ENCODE measurements around the gene PTPN9.
"Not testable (repeated sequence)": the region's sequence is repeated elsewhere in the genome, so short reads cannot be mapped to it uniquely, and the experiment has no call there.

The PTPN9 gene

GRCh38 chr15:75598361-75598760 is 19.2 kb upstream of the PTPN9 start:
- H3K27ac ChIP-seq (ENCODE audit: low read depth, low read length), result no peak overlapping the region
- H3K4me1 ChIP-seq (ENCODE audit: control insufficient read depth, insufficient read depth, low read length), result no peaks in the 10 kb centered on the region
- no peak overlapping the region for H3K4me3 ChIP-seq (ENCODE audit: low read depth, low read length)
- H3K36me3 ChIP-seq (ENCODE audit: control insufficient read depth, insufficient read depth, low read length), result peaks cover 43% of the 10 kb centered on the region
- no peak overlapping the region for H3K9ac ChIP-seq (ENCODE audit: low read length)
- no peaks in the 10 kb centered on the region for H3K27me3 ChIP-seq (ENCODE audit: control insufficient read depth, insufficient read depth, low read length)
- no peaks in the 10 kb centered on the region for H3K9me3 ChIP-seq (ENCODE audit: control insufficient read depth, insufficient read depth, low read depth, low read length)

- Histone ChIP-seq H3K9ac (ENCODE audit: low read length) (no peak overlapping the region), H3K4me1 (ENCODE audit: control insufficient read depth, insufficient read depth, low read length) (no peaks in the 10 kb centered on the region), H3K27me3 (ENCODE audit: control insufficient read depth, insufficient read depth, low read length) (no peaks in the 10 kb centered on the region), H3K9me3 (ENCODE audit: control insufficient read depth, insufficient read depth, low read depth, low read length) (no peaks in the 10 kb centered on the region), H3K4me3 (ENCODE audit: low read depth, low read length) (no peak overlapping the region), H3K36me3 (ENCODE audit: control insufficient read depth, insufficient read depth, low read length) (peaks cover 43% of the 10 kb centered on the region), H3K27ac (ENCODE audit: low read depth, low read length) (no peak overlapping the region)
These were observed 18.7 kb upstream of the PTPN9 start for GRCh38 chr15:75597667-75598341.

GRCh38 chr15:75596703-75597345 is 17.7 kb upstream of the PTPN9 start:
- Histone ChIP-seq H3K4me1 (ENCODE audit: control insufficient read depth, insufficient read depth, low read length) (no peaks in the 10 kb centered on the region), H3K9me3 (ENCODE audit: control insufficient read depth, insufficient read depth, low read depth, low read length) (no peaks in the 10 kb centered on the region), H3K27me3 (ENCODE audit: control insufficient read depth, insufficient read depth, low read length) (no peaks in the 10 kb centered on the region), H3K9ac (ENCODE audit: low read length) (no peak overlapping the region), H3K4me3 (ENCODE audit: low read depth, low read length) (no peak overlapping the region), H3K36me3 (ENCODE audit: control insufficient read depth, insufficient read depth, low read length) (peaks cover 43% of the 10 kb centered on the region), H3K27ac (ENCODE audit: low read depth, low read length) (no peak overlapping the region)

GRCh38 chr15:75594276-75594675 is 15.2 kb upstream of the PTPN9 start:
- Histone ChIP-seq H3K4me1 (ENCODE audit: control insufficient read depth, insufficient read depth, low read length) (no peaks in the 10 kb centered on the region), H3K36me3 (ENCODE audit: control insufficient read depth, insufficient read depth, low read length) (peaks cover 24% of the 10 kb centered on the region), H3K27me3 (ENCODE audit: control insufficient read depth, insufficient read depth, low read length) (no peaks in the 10 kb centered on the region), H3K4me3 (ENCODE audit: low read depth, low read length) (no peak overlapping the region), H3K9ac (ENCODE audit: low read length) (no peak overlapping the region), H3K9me3 (ENCODE audit: control insufficient read depth, insufficient read depth, low read depth, low read length) (no peaks in the 10 kb centered on the region), H3K27ac (ENCODE audit: low read depth, low read length) (no peak overlapping the region)

GRCh38 chr15:75591655-75592364 is 12.7 kb upstream of the PTPN9 start:
- Histone ChIP-seq H3K27ac (ENCODE audit: low read depth, low read length) (no peak overlapping the region), H3K4me1 (ENCODE audit: control insufficient read depth, insufficient read depth, low read length) (no peaks in the 10 kb centered on the region), H3K9me3 (ENCODE audit: control insufficient read depth, insufficient read depth, low read depth, low read length) (no peaks in the 10 kb centered on the region), H3K36me3 (ENCODE audit: control insufficient read depth, insufficient read depth, low read length) (peaks cover 2% of the 10 kb centered on the region), H3K4me3 (ENCODE audit: low read depth, low read length) (no peak overlapping the region), H3K9ac (ENCODE audit: low read length) (no peak overlapping the region), H3K27me3 (ENCODE audit: control insufficient read depth, insufficient read depth, low read length) (no peaks in the 10 kb centered on the region)

- H3K4me1 ChIP-seq (ENCODE audit: control insufficient read depth, insufficient read depth, low read length), result no peaks in the 10 kb centered on the region
- H3K36me3 ChIP-seq (ENCODE audit: control insufficient read depth, insufficient read depth, low read length), result no peaks in the 10 kb centered on the region
- no peak overlapping the region for H3K4me3 ChIP-seq (ENCODE audit: low read depth, low read length)
- H3K9me3 ChIP-seq (ENCODE audit: control insufficient read depth, insufficient read depth, low read depth, low read length), result no peaks in the 10 kb centered on the region
- H3K27ac ChIP-seq (ENCODE audit: low read depth, low read length), result no peak overlapping the region
- H3K9ac ChIP-seq (ENCODE audit: low read length), result no peak overlapping the region
- no peaks in the 10 kb centered on the region for H3K27me3 ChIP-seq (ENCODE audit: control insufficient read depth, insufficient read depth, low read length)
These were observed 11.1 kb upstream of the PTPN9 start for GRCh38 chr15:75590239-75590638.

GRCh38 chr15:75589071-75589470 is 10.0 kb upstream of the PTPN9 start:
- H3K36me3 ChIP-seq (ENCODE audit: control insufficient read depth, insufficient read depth, low read length), result no peaks in the 10 kb centered on the region

GRCh38 chr15:75586422-75586821 is 7.3 kb upstream of the PTPN9 start:
- not testable (repeated sequence) for H3K36me3 ChIP-seq (ENCODE audit: control insufficient read depth, insufficient read depth, low read length); H3K4me1 ChIP-seq (ENCODE audit: control insufficient read depth, insufficient read depth, low read length); H3K9me3 ChIP-seq (ENCODE audit: control insufficient read depth, insufficient read depth, low read depth, low read length); H3K27ac ChIP-seq (ENCODE audit: low read depth, low read length); H3K9ac ChIP-seq (ENCODE audit: low read length); H3K27me3 ChIP-seq (ENCODE audit: control insufficient read depth, insufficient read depth, low read length); H3K4me3 ChIP-seq (ENCODE audit: low read depth, low read length)

More at GRCh38 chr15:75589071-75589470, 10.0 kb upstream of the PTPN9 start:
- no peak overlapping the region for H3K4me3 ChIP-seq (ENCODE audit: low read depth, low read length)
- H3K4me1 ChIP-seq (ENCODE audit: control insufficient read depth, insufficient read depth, low read length), result peaks cover 1% of the 10 kb centered on the region; the same call in 1 of the 2 replicates
- H3K9me3 ChIP-seq (ENCODE audit: control insufficient read depth, insufficient read depth, low read depth, low read length), result no peaks in the 10 kb centered on the region
- no peaks in the 10 kb centered on the region for H3K27me3 ChIP-seq (ENCODE audit: control insufficient read depth, insufficient read depth, low read length)
- no peak overlapping the region for H3K27ac ChIP-seq (ENCODE audit: low read depth, low read length)
- H3K9ac ChIP-seq (ENCODE audit: low read length), result no peak overlapping the region

GRCh38 chr15:75584121-75584520 is 5.0 kb upstream of the PTPN9 start:
- Histone ChIP-seq H3K9me3 (ENCODE audit: control insufficient read depth, insufficient read depth, low read depth, low read length) (no peaks in the 10 kb centered on the region), H3K36me3 (ENCODE audit: control insufficient read depth, insufficient read depth, low read length) (no peaks in the 10 kb centered on the region), H3K9ac (ENCODE audit: low read length) (no peak overlapping the region), H3K27ac (ENCODE audit: low read depth, low read length) (no peak overlapping the region), H3K4me1 (ENCODE audit: control insufficient read depth, insufficient read depth, low read length) (peaks cover 13% of the 10 kb centered on the region), H3K27me3 (ENCODE audit: control insufficient read depth, insufficient read depth, low read length) (no peaks in the 10 kb centered on the region), H3K4me3 (ENCODE audit: low read depth, low read length) (no peak overlapping the region)

- H3K9me3 ChIP-seq (ENCODE audit: control insufficient read depth, insufficient read depth, low read depth, low read length), result no peaks in the 10 kb centered on the region
- H3K4me3 ChIP-seq (ENCODE audit: low read depth, low read length), result no peak overlapping the region
- no peaks in the 10 kb centered on the region for H3K36me3 ChIP-seq (ENCODE audit: control insufficient read depth, insufficient read depth, low read length)
- no peak overlapping the region for H3K9ac ChIP-seq (ENCODE audit: low read length)
- H3K4me1 ChIP-seq (ENCODE audit: control insufficient read depth, insufficient read depth, low read length), result peaks cover 13% of the 10 kb centered on the region
- H3K27me3 ChIP-seq (ENCODE audit: control insufficient read depth, insufficient read depth, low read length), result no peaks in the 10 kb centered on the region
- no peak overlapping the region for H3K27ac ChIP-seq (ENCODE audit: low read depth, low read length)
These were observed 4.6 kb upstream of the PTPN9 start for GRCh38 chr15:75583701-75584100.

- not testable (repeated sequence) for H3K9ac ChIP-seq (ENCODE audit: low read length); H3K27me3 ChIP-seq (ENCODE audit: control insufficient read depth, insufficient read depth, low read length); H3K4me3 ChIP-seq (ENCODE audit: low read depth, low read length); H3K36me3 ChIP-seq (ENCODE audit: control insufficient read depth, insufficient read depth, low read length); H3K9me3 ChIP-seq (ENCODE audit: control insufficient read depth, insufficient read depth, low read depth, low read length); H3K27ac ChIP-seq (ENCODE audit: low read depth, low read length)
- peaks cover 13% of the 10 kb centered on the region for H3K4me1 ChIP-seq (ENCODE audit: control insufficient read depth, insufficient read depth, low read length)
These were observed 3.8 kb upstream of the PTPN9 start for GRCh38 chr15:75582943-75583342.
